Lower leg skin (tissue), 3 donors: ENCODE measurements around the gene DPH1.

Source experiments
- CTCF ChIP-seq, 3 donors: fragments of 450-650 bp; IDR thresholded peaks; one replicate each; pipeline ENCODE4 v1.5.1; 2016; ENCODE audit warnings: antibody characterized with exemption in 3 of 3, mild to moderate bottlenecking in 3 of 3, moderate library complexity in 2 of 3
- POLR2A ChIP-seq, 2 donors: fragments of 450-650 bp; IDR thresholded peaks; one replicate each; pipeline ENCODE4 v1.6.1; 2016 to 2017; ENCODE audit warnings: antibody characterized with exemption in 2 of 2, mild to moderate bottlenecking in 1 of 2, moderate library complexity in 1 of 2

GRCh38 chr17:2053380-2054261 lies 23.7 kb downstream of the DPH1 start:
- TF ChIP-seq CTCF (IDR thresholded peaks at IDR 0.05) (no peak), POLR2A (IDR thresholded peaks at IDR 0.05) (no peak)
